GM12874 (cell line): Measurements from ENCODE around the gene GINS3.

Source experiments
- CTCF ChIP-seq: IDR thresholded peaks from 2 replicates; pipeline ENCODE4 v1.5.1; 2011; ENCODE audit warnings: low read depth, mild to moderate bottlenecking, control low read depth, low read length, moderate library complexity; ENCODE audit not compliant: insufficient read depth

GINS3 gene

GRCh38 chr16:58433569-58433951 lies 41.3 kb downstream of the GINS3 start:
- no peak for TF ChIP-seq CTCF

- no peak for TF ChIP-seq CTCF
Observed at GRCh38 chr16:58435779-58436178, 43.5 kb downstream of the GINS3 start.

GRCh38 chr16:58440131-58440530 lies 47.9 kb downstream of the GINS3 start:
- no peak for TF ChIP-seq CTCF

- TF ChIP-seq CTCF = no peak
Observed at GRCh38 chr16:58442547-58442946, 50.3 kb downstream of the GINS3 start.

- TF ChIP-seq CTCF = no peak
Observed at GRCh38 chr16:58443783-58444182, 51.5 kb downstream of the GINS3 start.

GRCh38 chr16:58444265-58444664 lies 52.0 kb downstream of the GINS3 start:
- no peak for TF ChIP-seq CTCF

GRCh38 chr16:58448890-58449289 lies 56.6 kb downstream of the GINS3 start:
- TF ChIP-seq CTCF = no peak

- TF ChIP-seq CTCF = no peak
Observed at GRCh38 chr16:58449306-58449705, 57.0 kb downstream of the GINS3 start.
